ENCODE measurements around the gene CDKAL1. TPM values are rescaled to one million over a fixed set of nuclear protein-coding genes. Genes with fewer than 3 reads are reported as not detected.
"Not testable (repeated sequence)": the region's sequence is repeated elsewhere in the genome, so short reads cannot be mapped to it uniquely, and the experiment has no call there.

CDKAL1 gene
- total and polyA plus RNA-seq, 2 experiments from 2014 or later: 14.4 to 19.5 TPM

- Histone ChIP-seq H4K20me1 (ENCODE audit: insufficient read depth, poor library complexity, severe bottlenecking) (no peaks in the 10 kb centered on the region), H3K9me2 (replicated peaks; ENCODE audit: insufficient read depth) (no peaks in the 10 kb centered on the region), H3K27ac (no peak overlapping the region), H3K27me3 (no peaks in the 10 kb centered on the region), H3K9me3 (ENCODE audit: low read depth) (no peaks in the 10 kb centered on the region), H3K4me3 (no peak overlapping the region), H3K36me3 (replicated peaks; ENCODE audit: insufficient read depth, low read depth) (no peaks in the 10 kb centered on the region), H3K4me2 (no peak overlapping the region), H2AFZ (no peak overlapping the region), H3K79me2 (no peaks in the 10 kb centered on the region), H3K4me1 (ENCODE audit: insufficient read depth) (peaks cover 20% of the 10 kb centered on the region)
- no peak for DNase-seq (ENCODE audit: low spot score)
- 52% methylated on average over 6 of the region's 6 CpGs for WGBS (ENCODE audit: low lambda C conversion rate, missing lambda C conversion rate)
- TF ChIP-seq EZH2 (IDR thresholded peaks at IDR 0.05; ENCODE audit: borderline replicate concordance) (no peak), EZH2phosphoT487 (IDR thresholded peaks at IDR 0.05; ENCODE audit: low read depth, severe bottlenecking, unreplicated experiment) (no peak)
- TF ChIP-seq, protein P1, sequence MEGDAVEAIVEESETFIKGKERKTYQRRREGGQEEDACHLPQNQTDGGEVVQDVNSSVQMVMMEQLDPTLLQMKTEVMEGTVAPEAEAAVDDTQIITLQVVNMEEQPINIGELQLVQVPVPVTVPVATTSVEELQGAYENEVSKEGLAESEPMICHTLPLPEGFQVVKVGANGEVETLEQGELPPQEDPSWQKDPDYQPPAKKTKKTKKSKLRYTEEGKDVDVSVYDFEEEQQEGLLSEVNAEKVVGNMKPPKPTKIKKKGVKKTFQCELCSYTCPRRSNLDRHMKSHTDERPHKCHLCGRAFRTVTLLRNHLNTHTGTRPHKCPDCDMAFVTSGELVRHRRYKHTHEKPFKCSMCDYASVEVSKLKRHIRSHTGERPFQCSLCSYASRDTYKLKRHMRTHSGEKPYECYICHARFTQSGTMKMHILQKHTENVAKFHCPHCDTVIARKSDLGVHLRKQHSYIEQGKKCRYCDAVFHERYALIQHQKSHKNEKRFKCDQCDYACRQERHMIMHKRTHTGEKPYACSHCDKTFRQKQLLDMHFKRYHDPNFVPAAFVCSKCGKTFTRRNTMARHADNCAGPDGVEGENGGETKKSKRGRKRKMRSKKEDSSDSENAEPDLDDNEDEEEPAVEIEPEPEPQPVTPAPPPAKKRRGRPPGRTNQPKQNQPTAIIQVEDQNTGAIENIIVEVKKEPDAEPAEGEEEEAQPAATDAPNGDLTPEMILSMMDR (IDR thresholded peaks at IDR 0.05; ENCODE audit: poor library complexity): no peak
Measured at GRCh38 chr6:20826378-20826777, 292.1 kb downstream of the CDKAL1 start.

- WGBS (ENCODE audit: low lambda C conversion rate, missing lambda C conversion rate): 88% methylated on average over 1 of the region's 1 CpG
- no peak overlapping the region for H3K4me2 ChIP-seq
Measured at GRCh38 chr6:20827798-20828197, 293.5 kb downstream of the CDKAL1 start.

DNA sequence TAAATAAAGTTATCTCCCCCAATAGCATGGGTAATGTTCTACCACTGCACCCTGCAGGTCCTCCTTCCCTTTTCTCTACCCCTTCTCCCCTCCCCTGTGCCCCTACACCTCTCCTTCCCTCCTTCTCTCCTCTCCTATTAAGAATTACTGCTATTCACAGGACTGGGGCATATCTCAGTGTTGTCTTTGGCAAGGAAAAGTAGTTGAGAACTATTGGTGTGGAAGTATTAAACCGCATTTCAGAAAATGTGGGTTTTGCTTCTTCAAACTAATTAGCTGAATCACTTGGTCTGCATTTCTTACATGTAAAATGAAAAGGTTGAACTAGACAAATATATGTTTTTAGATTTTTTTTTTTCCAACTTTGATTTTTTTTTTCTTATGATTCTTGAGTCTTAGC is 296.3 kb downstream of the CDKAL1 start:
- WGBS (ENCODE audit: low lambda C conversion rate, missing lambda C conversion rate): 100% methylated on average over 1 of the region's 1 CpG
- TF ChIP-seq EZH2 (IDR thresholded peaks at IDR 0.05; ENCODE audit: borderline replicate concordance) (no peak), EZH2phosphoT487 (IDR thresholded peaks at IDR 0.05; ENCODE audit: low read depth, severe bottlenecking, unreplicated experiment) (no peak)
- TF ChIP-seq, protein P1 (IDR thresholded peaks at IDR 0.05; ENCODE audit: poor library complexity): no peak
- Histone ChIP-seq H2AFZ (no peak overlapping the region), H3K4me3 (no peak overlapping the region), H3K79me2 (no peaks in the 10 kb centered on the region), H3K4me2 (no peak overlapping the region), H4K20me1 (ENCODE audit: insufficient read depth, poor library complexity, severe bottlenecking) (no peaks in the 10 kb centered on the region), H3K27me3 (no peaks in the 10 kb centered on the region), H3K9me3 (ENCODE audit: low read depth) (no peaks in the 10 kb centered on the region), H3K36me3 (replicated peaks; ENCODE audit: insufficient read depth, low read depth) (no peaks in the 10 kb centered on the region), H3K4me1 (ENCODE audit: insufficient read depth) (peaks cover 15% of the 10 kb centered on the region), H3K9me2 (replicated peaks; ENCODE audit: insufficient read depth) (no peaks in the 10 kb centered on the region), H3K27ac (no peak overlapping the region)
- no peak for DNase-seq (ENCODE audit: low spot score)

More at GRCh38 chr6:20827798-20828197, 293.5 kb downstream of the CDKAL1 start:
- Histone ChIP-seq H3K9me2 (replicated peaks; ENCODE audit: insufficient read depth) (no peaks in the 10 kb centered on the region), H2AFZ (no peak overlapping the region), H3K27ac (no peak overlapping the region), H3K9me3 (ENCODE audit: low read depth) (no peaks in the 10 kb centered on the region), H3K27me3 (no peaks in the 10 kb centered on the region), H3K4me1 (ENCODE audit: insufficient read depth) (peaks cover 20% of the 10 kb centered on the region), H3K79me2 (no peaks in the 10 kb centered on the region), H3K36me3 (replicated peaks; ENCODE audit: insufficient read depth, low read depth) (no peaks in the 10 kb centered on the region), H4K20me1 (ENCODE audit: insufficient read depth, poor library complexity, severe bottlenecking) (no peaks in the 10 kb centered on the region), H3K4me3 (no peak overlapping the region)
- TF ChIP-seq EZH2phosphoT487 (IDR thresholded peaks at IDR 0.05; ENCODE audit: low read depth, severe bottlenecking, unreplicated experiment) (no peak), EZH2 (IDR thresholded peaks at IDR 0.05; ENCODE audit: borderline replicate concordance) (no peak)
- TF ChIP-seq, protein P1 (IDR thresholded peaks at IDR 0.05; ENCODE audit: poor library complexity): no peak
- no peak for DNase-seq (ENCODE audit: low spot score)

DNA sequence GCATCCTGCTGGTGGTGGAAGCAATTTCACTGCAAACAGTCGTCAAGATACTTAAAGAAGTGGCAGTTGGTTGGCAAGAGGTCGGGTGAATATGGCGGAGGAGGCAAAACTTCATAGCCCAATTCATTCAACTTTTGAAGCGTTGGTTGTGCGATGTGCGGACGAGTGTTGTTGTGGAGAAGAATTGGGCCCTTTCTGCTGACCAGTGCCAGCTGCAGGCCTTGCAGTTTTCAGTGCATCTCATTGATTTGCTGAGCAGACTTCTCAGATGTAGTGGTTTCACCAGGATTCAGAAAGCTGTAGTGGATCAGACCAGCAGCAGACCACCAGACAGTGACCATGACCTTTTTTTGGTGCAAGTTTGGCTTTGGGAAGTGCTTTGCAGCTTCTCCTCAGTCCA is 297.0 kb downstream of the CDKAL1 start:
- not testable (repeated sequence) for H3K79me2 ChIP-seq; H4K20me1 ChIP-seq (ENCODE audit: insufficient read depth, poor library complexity, severe bottlenecking); H3K4me1 ChIP-seq (ENCODE audit: insufficient read depth); H3K36me3 ChIP-seq (replicated peaks; ENCODE audit: insufficient read depth, low read depth); H3K4me2 ChIP-seq; H3K27me3 ChIP-seq; H3K27ac ChIP-seq; H3K9me3 ChIP-seq (ENCODE audit: low read depth); H3K4me3 ChIP-seq; H3K9me2 ChIP-seq (replicated peaks; ENCODE audit: insufficient read depth); DNase-seq (ENCODE audit: low spot score); H2AFZ ChIP-seq
- 97% methylated on average over 7 of the region's 7 CpGs for WGBS (ENCODE audit: low lambda C conversion rate, missing lambda C conversion rate)

Data from hepatocyte (in vitro differentiated cells).